Measurements from ENCODE around the gene CSF2.

DNA sequence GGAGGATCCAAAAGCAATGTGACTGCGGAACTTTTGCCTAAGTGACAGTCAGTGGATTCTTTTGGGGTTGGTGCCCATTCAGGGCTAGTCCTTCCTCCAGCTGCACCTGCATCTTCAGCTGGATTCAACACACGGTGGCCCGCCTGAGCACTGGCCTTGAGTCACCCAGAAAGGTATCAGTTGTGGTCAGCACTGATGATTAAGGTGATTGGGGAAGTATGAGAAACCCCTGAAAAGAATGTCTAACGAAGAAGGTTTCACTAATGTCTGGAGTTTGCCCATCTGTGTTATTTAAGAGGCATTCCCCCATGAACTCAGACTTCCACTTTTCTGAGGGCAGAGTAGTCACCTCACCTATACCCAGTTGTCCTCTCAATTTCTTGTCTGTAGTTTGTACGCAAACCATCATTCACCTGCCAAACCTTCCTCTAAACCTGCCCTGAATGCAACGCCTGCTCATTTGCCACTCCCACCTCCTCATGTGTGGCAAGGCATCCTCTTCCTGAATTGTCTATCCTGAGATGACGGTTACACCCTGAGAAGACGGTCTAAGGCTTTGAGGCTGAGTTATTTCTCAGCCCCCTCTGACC lies 27.2 kb downstream of the CSF2 start:
- TF ChIP-seq, protein P1, sequence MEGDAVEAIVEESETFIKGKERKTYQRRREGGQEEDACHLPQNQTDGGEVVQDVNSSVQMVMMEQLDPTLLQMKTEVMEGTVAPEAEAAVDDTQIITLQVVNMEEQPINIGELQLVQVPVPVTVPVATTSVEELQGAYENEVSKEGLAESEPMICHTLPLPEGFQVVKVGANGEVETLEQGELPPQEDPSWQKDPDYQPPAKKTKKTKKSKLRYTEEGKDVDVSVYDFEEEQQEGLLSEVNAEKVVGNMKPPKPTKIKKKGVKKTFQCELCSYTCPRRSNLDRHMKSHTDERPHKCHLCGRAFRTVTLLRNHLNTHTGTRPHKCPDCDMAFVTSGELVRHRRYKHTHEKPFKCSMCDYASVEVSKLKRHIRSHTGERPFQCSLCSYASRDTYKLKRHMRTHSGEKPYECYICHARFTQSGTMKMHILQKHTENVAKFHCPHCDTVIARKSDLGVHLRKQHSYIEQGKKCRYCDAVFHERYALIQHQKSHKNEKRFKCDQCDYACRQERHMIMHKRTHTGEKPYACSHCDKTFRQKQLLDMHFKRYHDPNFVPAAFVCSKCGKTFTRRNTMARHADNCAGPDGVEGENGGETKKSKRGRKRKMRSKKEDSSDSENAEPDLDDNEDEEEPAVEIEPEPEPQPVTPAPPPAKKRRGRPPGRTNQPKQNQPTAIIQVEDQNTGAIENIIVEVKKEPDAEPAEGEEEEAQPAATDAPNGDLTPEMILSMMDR (IDR thresholded peaks at IDR 0.05): no peak
- TF ChIP-seq POLR2A (IDR thresholded peaks at IDR 0.05): no peak
